Measurements from ENCODE around the gene CGB7. TPM values are rescaled to one million over a fixed set of nuclear protein-coding genes. Genes with fewer than 3 reads are reported as not detected.

Gene CGB7
- total and polyA plus RNA-seq, 9 of the 15 experiments (the other 6 are each of a cell fraction or from before 2014, with no cell fraction given) = not detected

DNA sequence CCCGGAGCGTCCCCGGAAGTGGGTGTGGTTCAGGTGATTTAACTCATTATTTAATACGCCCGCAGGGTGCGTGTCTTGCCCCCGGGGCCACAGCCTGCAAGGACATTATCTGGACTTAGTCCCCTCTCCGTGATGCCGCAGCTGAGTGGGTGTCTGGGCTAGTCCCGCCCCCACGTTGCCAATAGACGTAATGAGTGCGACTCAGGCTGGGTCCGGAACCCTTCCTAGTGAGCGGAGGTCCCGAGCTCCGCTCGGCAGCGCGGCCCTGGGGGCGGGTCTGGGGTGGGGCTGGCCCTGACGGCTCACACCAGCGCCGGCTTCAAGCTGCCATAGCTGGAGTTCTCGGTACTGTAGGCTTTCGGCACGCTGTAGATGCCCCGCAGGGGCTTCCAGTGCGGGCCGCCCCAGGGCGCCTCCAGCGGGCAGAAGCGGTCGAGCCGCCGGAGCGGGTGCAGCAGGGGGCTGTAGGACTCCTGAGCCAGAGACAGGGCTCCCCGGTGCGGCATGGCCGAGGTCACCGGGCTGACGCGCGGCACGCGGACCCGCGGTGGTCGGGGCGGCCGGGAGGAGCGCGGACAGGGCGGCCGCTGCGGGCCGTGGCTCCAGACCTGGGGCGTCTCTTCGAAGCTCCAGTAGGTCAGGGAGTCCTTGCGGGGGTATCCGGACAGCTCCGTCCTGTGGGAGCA is 39.7 kb downstream of the CGB7 start (continued):
- TF ChIP-seq, protein P1, sequence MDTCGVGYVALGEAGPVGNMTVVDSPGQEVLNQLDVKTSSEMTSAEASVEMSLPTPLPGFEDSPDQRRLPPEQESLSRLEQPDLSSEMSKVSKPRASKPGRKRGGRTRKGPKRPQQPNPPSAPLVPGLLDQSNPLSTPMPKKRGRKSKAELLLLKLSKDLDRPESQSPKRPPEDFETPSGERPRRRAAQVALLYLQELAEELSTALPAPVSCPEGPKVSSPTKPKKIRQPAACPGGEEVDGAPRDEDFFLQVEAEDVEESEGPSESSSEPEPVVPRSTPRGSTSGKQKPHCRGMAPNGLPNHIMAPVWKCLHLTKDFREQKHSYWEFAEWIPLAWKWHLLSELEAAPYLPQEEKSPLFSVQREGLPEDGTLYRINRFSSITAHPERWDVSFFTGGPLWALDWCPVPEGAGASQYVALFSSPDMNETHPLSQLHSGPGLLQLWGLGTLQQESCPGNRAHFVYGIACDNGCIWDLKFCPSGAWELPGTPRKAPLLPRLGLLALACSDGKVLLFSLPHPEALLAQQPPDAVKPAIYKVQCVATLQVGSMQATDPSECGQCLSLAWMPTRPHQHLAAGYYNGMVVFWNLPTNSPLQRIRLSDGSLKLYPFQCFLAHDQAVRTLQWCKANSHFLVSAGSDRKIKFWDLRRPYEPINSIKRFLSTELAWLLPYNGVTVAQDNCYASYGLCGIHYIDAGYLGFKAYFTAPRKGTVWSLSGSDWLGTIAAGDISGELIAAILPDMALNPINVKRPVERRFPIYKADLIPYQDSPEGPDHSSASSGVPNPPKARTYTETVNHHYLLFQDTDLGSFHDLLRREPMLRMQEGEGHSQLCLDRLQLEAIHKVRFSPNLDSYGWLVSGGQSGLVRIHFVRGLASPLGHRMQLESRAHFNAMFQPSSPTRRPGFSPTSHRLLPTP (IDR thresholded peaks at IDR 0.05; ENCODE audit: borderline replicate concordance, extremely low read depth, insufficient read length) = no peak
- no peak for TF ChIP-seq IRF2 (CRISPR knock-in tag; IDR thresholded peaks at IDR 0.05)
- TF ChIP-seq ELF2 (CRISPR knock-in tag; IDR thresholded peaks at IDR 0.05) = 0 out of 2 replicates have a peak, but pooled peaks have one; percentile 33
- TF ChIP-seq ZNF583 (CRISPR knock-in tag; IDR thresholded peaks at IDR 0.05) = no peak
- TF ChIP-seq ELF1 (tag; IDR thresholded peaks at IDR 0.05) = no peak
- TF ChIP-seq, protein P2, sequence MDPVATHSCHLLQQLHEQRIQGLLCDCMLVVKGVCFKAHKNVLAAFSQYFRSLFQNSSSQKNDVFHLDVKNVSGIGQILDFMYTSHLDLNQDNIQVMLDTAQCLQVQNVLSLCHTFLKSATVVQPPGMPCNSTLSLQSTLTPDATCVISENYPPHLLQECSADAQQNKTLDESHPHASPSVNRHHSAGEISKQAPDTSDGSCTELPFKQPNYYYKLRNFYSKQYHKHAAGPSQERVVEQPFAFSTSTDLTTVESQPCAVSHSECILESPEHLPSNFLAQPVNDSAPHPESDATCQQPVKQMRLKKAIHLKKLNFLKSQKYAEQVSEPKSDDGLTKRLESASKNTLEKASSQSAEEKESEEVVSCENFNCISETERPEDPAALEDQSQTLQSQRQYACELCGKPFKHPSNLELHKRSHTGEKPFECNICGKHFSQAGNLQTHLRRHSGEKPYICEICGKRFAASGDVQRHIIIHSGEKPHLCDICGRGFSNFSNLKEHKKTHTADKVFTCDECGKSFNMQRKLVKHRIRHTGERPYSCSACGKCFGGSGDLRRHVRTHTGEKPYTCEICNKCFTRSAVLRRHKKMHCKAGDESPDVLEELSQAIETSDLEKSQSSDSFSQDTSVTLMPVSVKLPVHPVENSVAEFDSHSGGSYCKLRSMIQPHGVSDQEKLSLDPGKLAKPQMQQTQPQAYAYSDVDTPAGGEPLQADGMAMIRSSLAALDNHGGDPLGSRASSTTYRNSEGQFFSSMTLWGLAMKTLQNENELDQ (CRISPR knock-in tag; IDR thresholded peaks at IDR 0.05; ENCODE audit: borderline replicate concordance) = no peak
- TF ChIP-seq, protein P3, sequence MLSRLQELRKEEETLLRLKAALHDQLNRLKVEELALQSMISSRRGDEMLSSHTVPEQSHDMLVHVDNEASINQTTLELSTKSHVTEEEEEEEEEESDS (CRISPR knock-in tag; IDR thresholded peaks at IDR 0.05) = no peak
- TF ChIP-seq, protein P4, sequence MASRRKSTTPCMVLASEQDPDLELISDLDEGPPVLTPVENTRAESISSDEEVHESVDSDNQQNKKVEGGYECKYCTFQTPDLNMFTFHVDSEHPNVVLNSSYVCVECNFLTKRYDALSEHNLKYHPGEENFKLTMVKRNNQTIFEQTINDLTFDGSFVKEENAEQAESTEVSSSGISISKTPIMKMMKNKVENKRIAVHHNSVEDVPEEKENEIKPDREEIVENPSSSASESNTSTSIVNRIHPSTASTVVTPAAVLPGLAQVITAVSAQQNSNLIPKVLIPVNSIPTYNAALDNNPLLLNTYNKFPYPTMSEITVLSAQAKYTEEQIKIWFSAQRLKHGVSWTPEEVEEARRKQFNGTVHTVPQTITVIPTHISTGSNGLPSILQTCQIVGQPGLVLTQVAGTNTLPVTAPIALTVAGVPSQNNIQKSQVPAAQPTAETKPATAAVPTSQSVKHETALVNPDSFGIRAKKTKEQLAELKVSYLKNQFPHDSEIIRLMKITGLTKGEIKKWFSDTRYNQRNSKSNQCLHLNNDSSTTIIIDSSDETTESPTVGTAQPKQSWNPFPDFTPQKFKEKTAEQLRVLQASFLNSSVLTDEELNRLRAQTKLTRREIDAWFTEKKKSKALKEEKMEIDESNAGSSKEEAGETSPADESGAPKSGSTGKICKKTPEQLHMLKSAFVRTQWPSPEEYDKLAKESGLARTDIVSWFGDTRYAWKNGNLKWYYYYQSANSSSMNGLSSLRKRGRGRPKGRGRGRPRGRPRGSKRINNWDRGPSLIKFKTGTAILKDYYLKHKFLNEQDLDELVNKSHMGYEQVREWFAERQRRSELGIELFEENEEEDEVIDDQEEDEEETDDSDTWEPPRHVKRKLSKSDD (conservative IDR thresholded peaks at IDR 0.05; ENCODE audit: low read length) = no peak
- TF ChIP-seq TGIF2 (CRISPR knock-in tag; IDR thresholded peaks at IDR 0.05) = no peak
- TF ChIP-seq PHF21A (IDR thresholded peaks at IDR 0.05; ENCODE audit: borderline replicate concordance, low read depth) = no peak
- TF ChIP-seq, protein P5, sequence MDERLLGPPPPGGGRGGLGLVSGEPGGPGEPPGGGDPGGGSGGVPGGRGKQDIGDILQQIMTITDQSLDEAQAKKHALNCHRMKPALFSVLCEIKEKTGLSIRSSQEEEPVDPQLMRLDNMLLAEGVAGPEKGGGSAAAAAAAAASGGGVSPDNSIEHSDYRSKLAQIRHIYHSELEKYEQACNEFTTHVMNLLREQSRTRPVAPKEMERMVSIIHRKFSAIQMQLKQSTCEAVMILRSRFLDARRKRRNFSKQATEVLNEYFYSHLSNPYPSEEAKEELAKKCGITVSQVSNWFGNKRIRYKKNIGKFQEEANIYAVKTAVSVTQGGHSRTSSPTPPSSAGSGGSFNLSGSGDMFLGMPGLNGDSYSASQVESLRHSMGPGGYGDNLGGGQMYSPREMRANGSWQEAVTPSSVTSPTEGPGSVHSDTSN (CRISPR knock-in tag; IDR thresholded peaks at IDR 0.05; ENCODE audit: low read depth) = no peak
- TF ChIP-seq, protein P5 (tag; conservative IDR thresholded peaks at IDR 0.05; ENCODE audit: low read depth) = no peak
- TF ChIP-seq, protein P6, sequence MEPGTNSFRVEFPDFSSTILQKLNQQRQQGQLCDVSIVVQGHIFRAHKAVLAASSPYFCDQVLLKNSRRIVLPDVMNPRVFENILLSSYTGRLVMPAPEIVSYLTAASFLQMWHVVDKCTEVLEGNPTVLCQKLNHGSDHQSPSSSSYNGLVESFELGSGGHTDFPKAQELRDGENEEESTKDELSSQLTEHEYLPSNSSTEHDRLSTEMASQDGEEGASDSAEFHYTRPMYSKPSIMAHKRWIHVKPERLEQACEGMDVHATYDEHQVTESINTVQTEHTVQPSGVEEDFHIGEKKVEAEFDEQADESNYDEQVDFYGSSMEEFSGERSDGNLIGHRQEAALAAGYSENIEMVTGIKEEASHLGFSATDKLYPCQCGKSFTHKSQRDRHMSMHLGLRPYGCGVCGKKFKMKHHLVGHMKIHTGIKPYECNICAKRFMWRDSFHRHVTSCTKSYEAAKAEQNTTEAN (CRISPR knock-in tag; IDR thresholded peaks at IDR 0.05) = no peak
